Measurements from ENCODE around the gene ATF3. TPM values are rescaled to one million over a fixed set of nuclear protein-coding genes. Genes with fewer than 3 reads are reported as not detected.
A peak's percentile ranks its signal among the peaks of the same experiment; 100 is the strongest.
"Not testable (repeated sequence)": the region's sequence is repeated elsewhere in the genome, so short reads cannot be mapped to it uniquely, and the experiment has no call there.

The ATF3 gene
- total RNA-seq, 1 donor from 2014 or later = 34.9 TPM

- Histone ChIP-seq H3K27ac (no peak overlapping the region), H3K4me1 (no peaks in the 10 kb centered on the region), H3K36me3 (no peaks in the 10 kb centered on the region), H3K9me3 (no peaks in the 10 kb centered on the region), H3K27me3 (no peaks in the 10 kb centered on the region), H3K4me3 (no peak overlapping the region)
- intact Hi-C loops (cut with DNase I) = no loop called here
- no peak for TF ChIP-seq POLR2A (IDR thresholded peaks at IDR 0.05)
- no peak for TF ChIP-seq POLR2AphosphoS5 (IDR thresholded peaks at IDR 0.05; ENCODE audit: insufficient read depth in 1 of 2, low read depth in 1 of 2)
- peak in 1 of 2 donors; percentile 31 for DNase-seq (ENCODE audit: extremely low spot score in 2 of 2)
These were observed 43.0 kb downstream of the ATF3 start for GRCh38 chr1:212651521-212651920.

DNA sequence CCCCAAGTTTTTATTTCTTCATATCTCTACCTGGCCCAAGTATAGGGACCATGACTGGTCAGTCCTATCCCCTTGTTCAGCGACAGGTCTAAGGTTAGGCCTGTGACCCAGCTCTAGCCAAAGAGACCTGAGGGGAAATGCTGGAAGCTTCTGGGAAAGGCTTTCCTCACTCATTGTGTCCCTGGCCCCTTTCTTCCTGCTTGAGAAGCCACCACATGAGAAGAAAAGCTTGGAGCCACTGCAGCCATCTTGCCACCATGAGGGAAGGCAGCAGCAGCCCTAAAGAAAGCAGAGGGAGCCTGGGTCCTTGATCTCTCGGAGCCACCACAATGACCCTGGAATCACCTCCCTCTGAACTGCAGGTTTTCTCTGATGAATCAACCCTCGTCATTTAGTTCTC is 43.4 kb downstream of the ATF3 start:
- Histone ChIP-seq H3K27ac (no peak overlapping the region), H3K36me3 (no peaks in the 10 kb centered on the region), H3K27me3 (no peaks in the 10 kb centered on the region), H3K4me3 (no peak overlapping the region), H3K4me1 (no peaks in the 10 kb centered on the region), H3K9me3 (no peaks in the 10 kb centered on the region)
- TF ChIP-seq, protein P1, sequence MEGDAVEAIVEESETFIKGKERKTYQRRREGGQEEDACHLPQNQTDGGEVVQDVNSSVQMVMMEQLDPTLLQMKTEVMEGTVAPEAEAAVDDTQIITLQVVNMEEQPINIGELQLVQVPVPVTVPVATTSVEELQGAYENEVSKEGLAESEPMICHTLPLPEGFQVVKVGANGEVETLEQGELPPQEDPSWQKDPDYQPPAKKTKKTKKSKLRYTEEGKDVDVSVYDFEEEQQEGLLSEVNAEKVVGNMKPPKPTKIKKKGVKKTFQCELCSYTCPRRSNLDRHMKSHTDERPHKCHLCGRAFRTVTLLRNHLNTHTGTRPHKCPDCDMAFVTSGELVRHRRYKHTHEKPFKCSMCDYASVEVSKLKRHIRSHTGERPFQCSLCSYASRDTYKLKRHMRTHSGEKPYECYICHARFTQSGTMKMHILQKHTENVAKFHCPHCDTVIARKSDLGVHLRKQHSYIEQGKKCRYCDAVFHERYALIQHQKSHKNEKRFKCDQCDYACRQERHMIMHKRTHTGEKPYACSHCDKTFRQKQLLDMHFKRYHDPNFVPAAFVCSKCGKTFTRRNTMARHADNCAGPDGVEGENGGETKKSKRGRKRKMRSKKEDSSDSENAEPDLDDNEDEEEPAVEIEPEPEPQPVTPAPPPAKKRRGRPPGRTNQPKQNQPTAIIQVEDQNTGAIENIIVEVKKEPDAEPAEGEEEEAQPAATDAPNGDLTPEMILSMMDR (IDR thresholded peaks at IDR 0.05) = no peak
- TF ChIP-seq POLR2AphosphoS5 (IDR thresholded peaks at IDR 0.05; ENCODE audit: insufficient read depth in 1 of 2, low read depth in 1 of 2) = no peak
- no peak for TF ChIP-seq POLR2A (IDR thresholded peaks at IDR 0.05)
- DNase-seq (ENCODE audit: extremely low spot score in 2 of 2) = peak in 1 of 2 donors; percentile 61
- intact Hi-C loops (cut with DNase I) = no loop called here

GRCh38 chr1:212652609-212653008 is 44.0 kb downstream of the ATF3 start:
- peak in 1 of 2 donors; percentile 58 for DNase-seq (ENCODE audit: extremely low spot score in 2 of 2)
- no peaks in the 10 kb centered on the region for H3K36me3 ChIP-seq
- no peak overlapping the region for H3K4me3 ChIP-seq
- no peaks in the 10 kb centered on the region for H3K9me3 ChIP-seq
- intact Hi-C loops (cut with DNase I) = no loop called here
- TF ChIP-seq POLR2AphosphoS5 (IDR thresholded peaks at IDR 0.05; ENCODE audit: insufficient read depth in 1 of 2, low read depth in 1 of 2) (no peak), POLR2A (IDR thresholded peaks at IDR 0.05) (no peak)
- TF ChIP-seq, protein P1 (IDR thresholded peaks at IDR 0.05) = no peak
- H3K4me1 ChIP-seq = no peaks in the 10 kb centered on the region
- H3K27me3 ChIP-seq = no peaks in the 10 kb centered on the region
- no peak overlapping the region for H3K27ac ChIP-seq

DNA sequence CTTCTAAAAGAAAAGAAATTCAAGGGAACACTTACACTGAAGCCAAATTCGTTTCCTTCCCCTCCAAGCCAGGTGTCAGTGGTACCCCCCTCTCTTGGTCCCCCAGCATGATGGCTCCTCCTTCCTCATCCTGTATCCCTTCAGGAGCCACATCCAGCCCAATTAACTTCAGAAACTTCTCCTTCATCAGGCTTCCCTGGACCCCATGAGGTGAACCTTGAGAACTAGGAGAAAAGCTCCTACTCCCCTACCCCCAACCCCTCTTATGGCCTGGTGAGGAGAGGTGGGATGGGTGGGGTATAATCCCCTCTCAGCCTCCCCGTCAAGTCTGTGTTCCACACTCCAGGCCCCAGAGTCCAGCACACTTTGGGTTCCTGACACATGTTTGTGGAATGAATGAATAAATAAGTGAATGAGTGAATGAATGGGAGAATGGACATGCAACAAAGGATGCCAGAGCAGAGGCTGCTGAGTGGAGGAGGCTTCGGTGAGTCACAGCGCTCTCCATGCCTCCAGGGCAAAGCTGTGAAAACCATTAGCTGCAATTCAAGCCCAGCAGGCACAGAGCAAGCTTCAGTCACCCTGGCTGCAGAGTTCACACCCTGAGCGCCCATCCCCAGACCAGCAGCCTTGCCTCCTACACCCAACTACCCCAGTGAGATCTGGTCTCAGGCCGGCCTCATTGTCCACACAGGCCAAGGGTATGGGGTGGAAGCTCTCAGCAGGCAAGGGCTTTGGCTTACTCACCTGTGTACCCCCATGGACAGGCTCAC is 47.3 kb downstream of the ATF3 start:
- intact Hi-C loops (cut with DNase I) = no loop called here
- no peak overlapping the region for H3K4me3 ChIP-seq
- H3K27ac ChIP-seq = no peak overlapping the region
- DNase-seq (ENCODE audit: extremely low spot score in 2 of 2) = peak in 1 of 2 donors; percentile 72
- no peaks in the 10 kb centered on the region for H3K4me1 ChIP-seq
- TF ChIP-seq POLR2AphosphoS5 (IDR thresholded peaks at IDR 0.05; ENCODE audit: insufficient read depth in 1 of 2, low read depth in 1 of 2) = no peak
- TF ChIP-seq, protein P1 (IDR thresholded peaks at IDR 0.05) = no peak
- TF ChIP-seq POLR2A (IDR thresholded peaks at IDR 0.05) = no peak
- no peaks in the 10 kb centered on the region for H3K9me3 ChIP-seq
- H3K27me3 ChIP-seq = no peaks in the 10 kb centered on the region
- H3K36me3 ChIP-seq = no peaks in the 10 kb centered on the region

DNA sequence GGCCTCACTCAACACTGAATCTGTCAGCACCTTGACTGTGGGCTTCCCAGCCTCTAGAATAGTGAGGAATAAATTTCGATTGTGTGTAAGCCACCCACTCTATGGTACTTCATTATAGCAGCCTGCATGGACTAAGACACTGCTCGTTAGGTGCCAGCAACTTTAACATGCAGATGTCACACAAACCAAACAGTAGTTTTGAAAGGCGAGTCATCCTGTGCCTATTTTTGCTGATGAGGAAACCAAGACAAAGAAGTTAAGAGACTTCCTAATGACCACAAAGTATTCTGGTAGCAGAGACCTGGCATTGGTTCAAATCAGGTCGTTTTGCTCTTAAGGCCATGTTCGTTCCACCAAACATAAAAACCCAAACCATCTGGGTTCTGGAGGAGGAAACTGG is 48.2 kb downstream of the ATF3 start:
- peak in 1 of 2 donors; percentile 22 for DNase-seq (ENCODE audit: extremely low spot score in 2 of 2)
- Histone ChIP-seq H3K36me3 (no peaks in the 10 kb centered on the region), H3K4me3 (no peak overlapping the region), H3K27me3 (no peaks in the 10 kb centered on the region), H3K27ac (no peak overlapping the region), H3K9me3 (no peaks in the 10 kb centered on the region), H3K4me1 (no peaks in the 10 kb centered on the region)
- intact Hi-C loops (cut with DNase I) = no loop called here
- no peak for TF ChIP-seq POLR2AphosphoS5 (IDR thresholded peaks at IDR 0.05; ENCODE audit: insufficient read depth in 1 of 2, low read depth in 1 of 2)
- TF ChIP-seq, protein P1 (IDR thresholded peaks at IDR 0.05) = no peak
- no peak for TF ChIP-seq POLR2A (IDR thresholded peaks at IDR 0.05)

GRCh38 chr1:212658250-212658649 is 49.7 kb downstream of the ATF3 start:
- H3K27me3 ChIP-seq; H3K9me3 ChIP-seq; H3K27ac ChIP-seq; H3K36me3 ChIP-seq; DNase-seq (ENCODE audit: extremely low spot score in 2 of 2); H3K4me1 ChIP-seq; H3K4me3 ChIP-seq; intact Hi-C loops (cut with DNase I): not testable (repeated sequence)

All from vagina (tissue), 2 donors.